SK-N-SH treated with all-trans-retinoic acid at 6 μM for 48 hours (cell line): ENCODE results near the gene SLC25A14.
"Not testable (repeated sequence)": the region's sequence is repeated elsewhere in the genome, so short reads cannot be mapped to it uniquely, and the experiment has no call there.

Experiments used
- ATAC-seq: fragments of 200-7000 bp; cut with Tn5 transposase; 3 replicates; pipeline ENCODE4 v1.9.1; 2020; ENCODE audit warnings: mild to moderate bottlenecking, moderate library complexity
- ARNTL ChIP-seq: fragments of 450-650 bp; formaldehyde crosslinking; IDR thresholded peaks from 2 replicates; pipeline ENCODE4 v1.5.0; 2020; ENCODE audit warnings: low read depth, mild to moderate bottlenecking, moderate library complexity, borderline replicate concordance
- BACH2 ChIP-seq: fragments of 250-450 bp; sonication (Bioruptor Pico); IDR thresholded peaks from 2 replicates; pipeline ENCODE4 v1.9.0; 2021; ENCODE audit warnings: mild to moderate bottlenecking, borderline replicate concordance
- CREB5 ChIP-seq: fragments of 250-450 bp; sonication (Bioruptor Pico); IDR thresholded peaks from 2 replicates; pipeline ENCODE4 v1.5.1; 2020; ENCODE audit warnings: low read depth, mild to moderate bottlenecking, moderate library complexity
- CSDC2 ChIP-seq: fragments of 250-450 bp; sonication (Bioruptor Pico); IDR thresholded peaks from 2 replicates; pipeline ENCODE4 v1.5.0; 2020; ENCODE audit warnings: mild to moderate bottlenecking, moderate library complexity
- CSRNP3 ChIP-seq: fragments of 250-450 bp; sonication (Bioruptor Pico); IDR thresholded peaks from 2 replicates; pipeline ENCODE4 v1.5.1; 2021; ENCODE audit warnings: mild to moderate bottlenecking, moderate library complexity
- GLIS3 ChIP-seq: fragments of 250-450 bp; sonication (Bioruptor Pico); IDR thresholded peaks from 2 replicates; pipeline ENCODE4 v1.5.0; 2020; ENCODE audit warnings: mild to moderate bottlenecking, moderate library complexity
- ISL1 ChIP-seq: fragments of 250-450 bp; sonication (Bioruptor Pico); IDR thresholded peaks from 2 replicates; pipeline ENCODE4 v2.1.2; 2022; ENCODE audit warnings: mild to moderate bottlenecking, moderate library complexity
- POU6F1 ChIP-seq: fragments of 250-450 bp; sonication (Bioruptor Pico); IDR thresholded peaks from 2 replicates; pipeline ENCODE4 v1.8.0; 2021; ENCODE audit warnings: low read depth, mild to moderate bottlenecking, moderate library complexity, borderline replicate concordance
- PPARA ChIP-seq: fragments of 250-450 bp; sonication (Bioruptor Pico); IDR thresholded peaks from 2 replicates; pipeline ENCODE4 v1.5.0; 2020; ENCODE audit warnings: mild to moderate bottlenecking, borderline replicate concordance
- RARB ChIP-seq: fragments of 250-450 bp; sonication (Bioruptor Pico); IDR thresholded peaks from 2 replicates; pipeline ENCODE4 v1.8.0; 2021; ENCODE audit warnings: mild to moderate bottlenecking, moderate library complexity
- SNAI2 ChIP-seq: fragments of 250-450 bp; sonication (Bioruptor Pico); IDR thresholded peaks from 2 replicates; pipeline ENCODE4 v1.5.0; 2020; ENCODE audit warnings: mild to moderate bottlenecking, moderate library complexity
- TCF4 ChIP-seq: fragments of 250-450 bp; sonication (Bioruptor Pico); IDR thresholded peaks from 2 replicates; pipeline ENCODE4 v1.8.0; 2021; ENCODE audit warnings: mild to moderate bottlenecking, moderate library complexity, borderline replicate concordance
- TOX ChIP-seq: fragments of 250-450 bp; sonication (Bioruptor Pico); IDR thresholded peaks from 2 replicates; pipeline ENCODE4 v1.8.0; 2021; ENCODE audit warnings: mild to moderate bottlenecking, moderate library complexity, borderline replicate concordance
- ZC3H10 ChIP-seq: fragments of 250-450 bp; sonication (Bioruptor Pico); IDR thresholded peaks from 2 replicates; pipeline ENCODE4 v1.5.1; 2021; ENCODE audit warnings: mild to moderate bottlenecking, moderate library complexity
- ZFP3 ChIP-seq: fragments of 250-450 bp; sonication (Bioruptor Pico); IDR thresholded peaks from 2 replicates; pipeline ENCODE4 v1.5.0; 2020; ENCODE audit warnings: mild to moderate bottlenecking, moderate library complexity
- ZFP30 ChIP-seq: fragments of 450-650 bp; formaldehyde crosslinking; IDR thresholded peaks from 2 replicates; pipeline ENCODE4 v1.5.0; 2022; ENCODE audit warnings: mild to moderate bottlenecking, moderate library complexity
- ZNF70 ChIP-seq: fragments of 450-650 bp; formaldehyde crosslinking; IDR thresholded peaks from 2 replicates; pipeline ENCODE4 v1.5.0; 2020; ENCODE audit warnings: mild to moderate bottlenecking, moderate library complexity
- ZNF8 ChIP-seq: fragments of 450-650 bp; formaldehyde crosslinking; IDR thresholded peaks from 2 replicates; pipeline ENCODE4 v1.5.0; 2020; ENCODE audit warnings: mild to moderate bottlenecking, moderate library complexity

SLC25A14 gene

GRCh38 chrX:130336531-130336930 lies 3.2 kb upstream of the SLC25A14 start:
- TF ChIP-seq ZNF70 (no peak), POU6F1 (CRISPR knock-in tag) (no peak), RARB (CRISPR knock-in tag) (no peak)
- ATAC-seq, result no peak

- not testable (repeated sequence) for ATAC-seq
These were observed 850 bp upstream of the SLC25A14 start for GRCh38 chrX:130338869-130339268.

- TF ChIP-seq PPARA, result no peak
- no peak for TF ChIP-seq RARB (CRISPR knock-in tag)
- TF ChIP-seq ZC3H10 (CRISPR knock-in tag), result no peak
- no peak for TF ChIP-seq POU6F1 (CRISPR knock-in tag)
- no peak for TF ChIP-seq TOX (CRISPR knock-in tag)
- no peak for TF ChIP-seq CSRNP3 (CRISPR knock-in tag)
- no peak for TF ChIP-seq ZFP30 (CRISPR knock-in tag)
- TF ChIP-seq CREB5 (CRISPR knock-in tag), result no peak
- no peak for TF ChIP-seq GLIS3 (CRISPR knock-in tag)
- TF ChIP-seq SNAI2, result no peak
- no peak for TF ChIP-seq ZFP3 (CRISPR knock-in tag)
- peak; percentile 18; the same call in 1 of the 3 replicates for ATAC-seq
These were observed 552 bp downstream of the SLC25A14 start for GRCh38 chrX:130340271-130340670.

GRCh38 chrX:130343411-130343810 lies 3.7 kb downstream of the SLC25A14 start:
- ATAC-seq, result no peak
- TF ChIP-seq SNAI2 (no peak), ARNTL (no peak), ZNF8 (CRISPR knock-in tag) (no peak), CREB5 (CRISPR knock-in tag) (no peak), ZNF70 (no peak), PPARA (no peak), BACH2 (CRISPR knock-in tag) (no peak), POU6F1 (CRISPR knock-in tag) (no peak), ZFP30 (CRISPR knock-in tag) (no peak), GLIS3 (CRISPR knock-in tag) (no peak), CSRNP3 (CRISPR knock-in tag) (no peak), ISL1 (CRISPR knock-in tag) (no peak), ZC3H10 (CRISPR knock-in tag) (no peak), RARB (CRISPR knock-in tag) (no peak), TCF4 (no peak), CSDC2 (CRISPR knock-in tag) (no peak)
